Panc1 (cell line): ENCODE measurements around the gene RNF128. TPM values are rescaled to one million over a fixed set of nuclear protein-coding genes. Genes with fewer than 3 reads are reported as not detected.

Experiments
- ATAC-seq: fragments of 200-7000 bp; cut with Tn5 transposase; 2 replicates; pipeline ENCODE4 v1.9.1; 2020; ENCODE audit warnings: mild to moderate bottlenecking, moderate library complexity
- BruUV-seq: library from RNA; stranded (reverse); fragments of 400-500 nt; replicated peaks from 2 replicates; lab custom pipeline; 2021; lab: Mats Ljungman, UMichigan
- CTCF ChIA-PET: fragments of 300-600 bp; sonication (Branson Sonifier 250); formaldehyde crosslinking; loops from one replicate; lab custom pipeline; 2022; ENCODE audit warnings: antibody characterized with exemption; lab: Charles Lee
- POLR2A ChIA-PET: fragments of 300-600 bp; sonication (Branson Sonifier 250); formaldehyde crosslinking; loops from one replicate; lab custom pipeline; 2022; ENCODE audit warnings: antibody characterized with exemption; lab: Charles Lee
- DNase-seq: peaks from one replicate; pipeline ENCODE4 v3.0.0-alpha.2; 2010; ENCODE audit warnings: low read depth, low spot score
- H3K27ac ChIP-seq: 2 replicates; pipeline ENCODE4 v1.5.1; 2011; ENCODE audit warnings: mild to moderate bottlenecking, low read length, inconsistent platforms
- H3K27me3 ChIP-seq: fragments of 200-500 bp; sonication (Bioruptor generic); 2 replicates; pipeline ENCODE4 v1.6.0; 2014; ENCODE audit warnings: low read length, inconsistent platforms; ENCODE audit not compliant: control insufficient read depth, insufficient read depth
- H3K36me3 ChIP-seq: fragments of 200-500 bp; sonication (Bioruptor generic); 2 replicates; pipeline ENCODE4 v1.5.1; 2014; ENCODE audit warnings: inconsistent platforms, mild to moderate bottlenecking, low read length, moderate library complexity; ENCODE audit not compliant: control insufficient read depth, insufficient read depth
- H3K4me1 ChIP-seq: 2 replicates; pipeline ENCODE4 v1.5.1; 2011; ENCODE audit warnings: inconsistent platforms, mild to moderate bottlenecking, low read length, moderate library complexity; ENCODE audit not compliant: control insufficient read depth, insufficient read depth
- H3K4me3 ChIP-seq, 2 experiments: 2 replicates each; pipeline ENCODE4 v1.5.1; 2011 to 2012; ENCODE audit warnings: low read depth in 2 of 2, low read length in 2 of 2, mild to moderate bottlenecking in 2 of 2, inconsistent platforms in 1 of 2, moderate library complexity in 1 of 2
- H3K9me3 ChIP-seq: fragments of 200-500 bp; sonication (Bioruptor generic); 2 replicates; pipeline ENCODE4 v1.5.1; 2014; ENCODE audit warnings: low read depth, mild to moderate bottlenecking, inconsistent platforms, low read length, moderate library complexity; ENCODE audit not compliant: control insufficient read depth, insufficient read depth
- POLR2AphosphoS5 ChIP-seq: IDR thresholded peaks from 2 replicates; pipeline ENCODE4 v1.6.1; 2012; ENCODE audit warnings: mild to moderate bottlenecking, low read depth, low read length, moderate library complexity
- SIN3A ChIP-seq: IDR thresholded peaks from 2 replicates; pipeline ENCODE4 v1.6.1; 2012; ENCODE audit warnings: low read depth, mild to moderate bottlenecking, low read length, moderate library complexity, borderline replicate concordance; ENCODE audit not compliant: insufficient read depth
- TCF7L2 ChIP-seq: IDR thresholded peaks from 2 replicates; pipeline ENCODE4 v1.6.1; 2011; ENCODE audit warnings: mild to moderate bottlenecking, low read depth, low read length, inconsistent platforms
- in situ Hi-C: cut with HindIII; loops from 2 replicates; pipeline ENCODE4 v1.10.0; 2016; ENCODE audit warnings: low sequenced_read_pairs, low pct_unique_long_range_greater_than_20kb
- intact Hi-C: fragments of 100-400 bp; cut with micrococcal nuclease; formaldehyde crosslinking; loops from one replicate; pipeline ENCODE4 v1.10.0; 2022; ENCODE audit not compliant: unreplicated experiment
- total RNA-seq: library from RNA; stranded (reverse); gene quantifications from one replicate; pipeline ENCODE4 v1.2.1, GENCODE V29; 2021; ENCODE audit not compliant: unreplicated experiment
- TF ChIP-seq, protein P1 (sequence below): fragments of 450-650 bp; IDR thresholded peaks from 2 replicates; pipeline ENCODE4 v1.5.1; 2017; ENCODE audit warnings: mild to moderate bottlenecking
- TF ChIP-seq, protein P2 (sequence below), 2 experiments: IDR thresholded peaks; 2 replicates each; pipeline ENCODE4 v1.6.1; 2011 to 2012; ENCODE audit warnings: low read depth in 2 of 2, control low read depth in 1 of 2, low read length in 1 of 2, mild to moderate bottlenecking in 1 of 2, moderate library complexity in 1 of 2; ENCODE audit not compliant: insufficient read depth in 1 of 2

The RNF128 gene
- total RNA-seq, 1 experiment from 2014 or later, result 5.0 TPM

DNA sequence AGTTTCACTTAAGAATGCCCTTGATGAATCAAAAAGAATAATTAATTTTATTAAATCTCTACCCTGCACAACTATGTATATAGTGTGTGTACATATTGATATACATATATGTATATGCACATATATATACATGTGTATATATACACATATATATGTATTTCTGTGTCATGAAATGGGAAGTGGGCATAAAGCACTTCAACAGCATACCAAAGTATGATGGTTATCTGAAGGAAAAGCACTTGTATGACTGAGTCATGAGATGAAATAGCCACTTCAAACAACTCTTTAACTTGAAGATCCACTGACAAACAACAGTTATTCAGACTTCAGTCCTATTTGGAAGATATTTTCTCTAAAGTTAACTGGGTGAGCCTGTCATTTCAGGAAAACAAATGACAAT lies 16.3 kb downstream of the RNF128 start:
- TF ChIP-seq, protein P1, sequence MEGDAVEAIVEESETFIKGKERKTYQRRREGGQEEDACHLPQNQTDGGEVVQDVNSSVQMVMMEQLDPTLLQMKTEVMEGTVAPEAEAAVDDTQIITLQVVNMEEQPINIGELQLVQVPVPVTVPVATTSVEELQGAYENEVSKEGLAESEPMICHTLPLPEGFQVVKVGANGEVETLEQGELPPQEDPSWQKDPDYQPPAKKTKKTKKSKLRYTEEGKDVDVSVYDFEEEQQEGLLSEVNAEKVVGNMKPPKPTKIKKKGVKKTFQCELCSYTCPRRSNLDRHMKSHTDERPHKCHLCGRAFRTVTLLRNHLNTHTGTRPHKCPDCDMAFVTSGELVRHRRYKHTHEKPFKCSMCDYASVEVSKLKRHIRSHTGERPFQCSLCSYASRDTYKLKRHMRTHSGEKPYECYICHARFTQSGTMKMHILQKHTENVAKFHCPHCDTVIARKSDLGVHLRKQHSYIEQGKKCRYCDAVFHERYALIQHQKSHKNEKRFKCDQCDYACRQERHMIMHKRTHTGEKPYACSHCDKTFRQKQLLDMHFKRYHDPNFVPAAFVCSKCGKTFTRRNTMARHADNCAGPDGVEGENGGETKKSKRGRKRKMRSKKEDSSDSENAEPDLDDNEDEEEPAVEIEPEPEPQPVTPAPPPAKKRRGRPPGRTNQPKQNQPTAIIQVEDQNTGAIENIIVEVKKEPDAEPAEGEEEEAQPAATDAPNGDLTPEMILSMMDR, result no peak
- TF ChIP-seq SIN3A (no peak), TCF7L2 (no peak), POLR2AphosphoS5 (no peak)
- TF ChIP-seq, protein P2, sequence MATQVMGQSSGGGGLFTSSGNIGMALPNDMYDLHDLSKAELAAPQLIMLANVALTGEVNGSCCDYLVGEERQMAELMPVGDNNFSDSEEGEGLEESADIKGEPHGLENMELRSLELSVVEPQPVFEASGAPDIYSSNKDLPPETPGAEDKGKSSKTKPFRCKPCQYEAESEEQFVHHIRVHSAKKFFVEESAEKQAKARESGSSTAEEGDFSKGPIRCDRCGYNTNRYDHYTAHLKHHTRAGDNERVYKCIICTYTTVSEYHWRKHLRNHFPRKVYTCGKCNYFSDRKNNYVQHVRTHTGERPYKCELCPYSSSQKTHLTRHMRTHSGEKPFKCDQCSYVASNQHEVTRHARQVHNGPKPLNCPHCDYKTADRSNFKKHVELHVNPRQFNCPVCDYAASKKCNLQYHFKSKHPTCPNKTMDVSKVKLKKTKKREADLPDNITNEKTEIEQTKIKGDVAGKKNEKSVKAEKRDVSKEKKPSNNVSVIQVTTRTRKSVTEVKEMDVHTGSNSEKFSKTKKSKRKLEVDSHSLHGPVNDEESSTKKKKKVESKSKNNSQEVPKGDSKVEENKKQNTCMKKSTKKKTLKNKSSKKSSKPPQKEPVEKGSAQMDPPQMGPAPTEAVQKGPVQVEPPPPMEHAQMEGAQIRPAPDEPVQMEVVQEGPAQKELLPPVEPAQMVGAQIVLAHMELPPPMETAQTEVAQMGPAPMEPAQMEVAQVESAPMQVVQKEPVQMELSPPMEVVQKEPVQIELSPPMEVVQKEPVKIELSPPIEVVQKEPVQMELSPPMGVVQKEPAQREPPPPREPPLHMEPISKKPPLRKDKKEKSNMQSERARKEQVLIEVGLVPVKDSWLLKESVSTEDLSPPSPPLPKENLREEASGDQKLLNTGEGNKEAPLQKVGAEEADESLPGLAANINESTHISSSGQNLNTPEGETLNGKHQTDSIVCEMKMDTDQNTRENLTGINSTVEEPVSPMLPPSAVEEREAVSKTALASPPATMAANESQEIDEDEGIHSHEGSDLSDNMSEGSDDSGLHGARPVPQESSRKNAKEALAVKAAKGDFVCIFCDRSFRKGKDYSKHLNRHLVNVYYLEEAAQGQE (IDR thresholded peaks at IDR 0.05; ENCODE audit: insufficient read depth in 1 of 2, low read depth in 2 of 2, low read length in 1 of 2), result no peak
- H3K9me3 ChIP-seq, result no peaks in the 10 kb centered on the region
- DNase-seq, result no peak
- H3K27ac ChIP-seq, result no peak overlapping the region
- H3K4me1 ChIP-seq, result no peaks in the 10 kb centered on the region
- H3K36me3 ChIP-seq, result no peaks in the 10 kb centered on the region
- in situ Hi-C loops, result no loop called here
- no TSS peak for BruUV-seq
- intact Hi-C loops, result no loop called here
- POLR2A ChIA-PET, result no interaction called here
- no peak for ATAC-seq
- H3K27me3 ChIP-seq, result no peaks in the 10 kb centered on the region
- CTCF ChIA-PET, result no interaction called here
- H3K4me3 ChIP-seq, result no peak overlapping the region

DNA sequence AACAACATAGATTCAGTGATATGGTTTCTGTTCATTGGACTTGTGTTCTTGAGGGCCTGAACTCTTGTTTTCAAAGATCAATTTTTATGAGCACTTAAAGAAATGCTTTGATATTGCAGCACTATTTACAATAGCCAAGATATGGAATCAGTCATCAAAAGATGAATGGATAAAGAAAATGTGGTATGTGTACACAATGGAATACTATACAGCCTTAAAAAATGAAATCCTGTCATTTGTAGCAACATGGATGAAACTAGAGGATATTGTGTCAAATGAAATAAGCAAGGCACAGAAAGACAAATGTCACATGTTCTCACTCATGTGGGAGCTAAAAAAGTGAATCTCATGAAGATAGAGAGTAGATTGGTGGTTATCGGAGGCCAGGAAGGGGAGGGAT lies 21.9 kb downstream of the RNF128 start:
- POLR2A ChIA-PET, result no interaction called here
- H3K4me3 ChIP-seq, result no peak overlapping the region
- no peaks in the 10 kb centered on the region for H3K4me1 ChIP-seq
- no peak for ATAC-seq
- H3K9me3 ChIP-seq, result no peaks in the 10 kb centered on the region
- CTCF ChIA-PET, result interaction anchor here (0.5 kb wide), 1 partner anchor 655 kb away, joined by 3 read pairs; no protein-coding TSS in a partner anchor
- no peak for DNase-seq
- no peaks in the 10 kb centered on the region for H3K36me3 ChIP-seq
- no TSS peak for BruUV-seq
- intact Hi-C loops, result no loop called here
- H3K27ac ChIP-seq, result no peak overlapping the region
- in situ Hi-C loops, result no loop called here
- H3K27me3 ChIP-seq, result no peaks in the 10 kb centered on the region
- TF ChIP-seq, protein P2 (IDR thresholded peaks at IDR 0.05; ENCODE audit: insufficient read depth in 1 of 2, low read depth in 2 of 2, low read length in 1 of 2), result no peak
- TF ChIP-seq TCF7L2 (no peak), SIN3A (no peak), POLR2AphosphoS5 (no peak)
- TF ChIP-seq, protein P1, result no peak
